SW 1271 (cell line): ENCODE measurements around the gene DIO1.
"Not testable (repeated sequence)": the region's sequence is repeated elsewhere in the genome, so short reads cannot be mapped to it uniquely, and the experiment has no call there.

ENCODE experiments used
- DNase-seq, 2 experiments: peaks; one replicate each; lab custom pipeline; 2025; lab: John Stamatoyannopoulos, UW

Gene DIO1

GRCh38 chr1:53893999-53894636 is at the start of gene DIO1:
Gene DIO1, plus strand, starts transcription at chr1:53894187. Its CDS starts 24 bp downstream, at chr1:53894211.
- no peak for DNase-seq

GRCh38 chr1:53847980-53848379 is 46.0 kb upstream of the DIO1 start:
- DNase-seq: no peak

- no peak for DNase-seq
Observed at GRCh38 chr1:53850082-53850673, 43.8 kb upstream of the DIO1 start.

- no peak for DNase-seq
Observed at GRCh38 chr1:53851571-53852285, 42.3 kb upstream of the DIO1 start.

GRCh38 chr1:53860967-53861411 is 33.0 kb upstream of the DIO1 start:
- DNase-seq: peak in 1 of 2 experiments; percentile 29

GRCh38 chr1:53862507-53862906 is 31.5 kb upstream of the DIO1 start:
- DNase-seq: no peak

- DNase-seq: no peak
Observed at GRCh38 chr1:53868565-53868964, 25.4 kb upstream of the DIO1 start.

- DNase-seq: no peak
Observed at GRCh38 chr1:53869454-53870117, 24.4 kb upstream of the DIO1 start.

- DNase-seq: no peak
Observed at GRCh38 chr1:53871221-53871620, 22.8 kb upstream of the DIO1 start.

- no peak for DNase-seq
Observed at GRCh38 chr1:53871773-53872484, 22.1 kb upstream of the DIO1 start.

GRCh38 chr1:53875150-53875549 is 18.8 kb upstream of the DIO1 start:
- DNase-seq: not testable (repeated sequence)

- DNase-seq: peak in 1 of 2 experiments; percentile 45
Observed at GRCh38 chr1:53878492-53879105, 15.4 kb upstream of the DIO1 start.

GRCh38 chr1:53881853-53882252 is 12.1 kb upstream of the DIO1 start:
- DNase-seq: not testable (repeated sequence)

- not testable (repeated sequence) for DNase-seq
Observed at GRCh38 chr1:53883600-53883999, 10.4 kb upstream of the DIO1 start.

- DNase-seq: no peak
Observed at GRCh38 chr1:53888681-53889080, 5.3 kb upstream of the DIO1 start.

GRCh38 chr1:53889304-53890298 is 4.4 kb upstream of the DIO1 start, which contains the start of gene YIPF1:
Gene YIPF1, minus strand, starts transcription at chr1:53889797. Its CDS starts 860 bp downstream, at chr1:53888937.
- peak; percentile 34 to 76 for DNase-seq

GRCh38 chr1:53890522-53890941 is 3.5 kb upstream of the DIO1 start:
- DNase-seq: no peak

- DNase-seq: no peak
Observed at GRCh38 chr1:53891018-53891417, 3.0 kb upstream of the DIO1 start.

GRCh38 chr1:53891678-53892077 is 2.3 kb upstream of the DIO1 start:
- DNase-seq: no peak

GRCh38 chr1:53892911-53893310 is 1.1 kb upstream of the DIO1 start:
- DNase-seq: no peak
